Liver (tissue), 9 donors: ENCODE results near the gene VPS13C. TPM values are rescaled to one million over a fixed set of nuclear protein-coding genes. Genes with fewer than 3 reads are reported as not detected.

Source experiments
- DNase-seq: peaks from one replicate; pipeline ENCODE4 v3.0.0-alpha.2; 2017; ENCODE audit warnings: low spot score
- H3K27ac ChIP-seq, 2 donors: one replicate each; pipeline ENCODE4 v1.7.0; 2013; ENCODE audit warnings: inconsistent platforms in 2 of 2, low read length in 2 of 2, control low read depth in 1 of 2, low read depth in 1 of 2, mild to moderate bottlenecking in 1 of 2
- H3K27me3 ChIP-seq, 4 donors: one replicate each; pipeline versions ENCODE4 v1.6.1 to v1.7.0; 2013; ENCODE audit warnings: low read length in 3 of 4, inconsistent platforms in 1 of 4, mild to moderate bottlenecking in 1 of 4, moderate library complexity in 1 of 4; ENCODE audit not compliant: control insufficient read depth in 4 of 4, insufficient read depth in 4 of 4
- H3K36me3 ChIP-seq, 4 donors: one replicate each; pipeline versions ENCODE4 v1.6.1 to v1.7.0; 2013; ENCODE audit warnings: low read length in 3 of 4, mild to moderate bottlenecking in 3 of 4, low read depth in 1 of 4, moderate library complexity in 1 of 4; ENCODE audit not compliant: control insufficient read depth in 4 of 4, insufficient read depth in 3 of 4
- H3K4me1 ChIP-seq, 4 donors: one replicate each; pipeline versions ENCODE4 v1.6.1 to v1.7.0; 2013; ENCODE audit warnings: low read length in 3 of 4, mild to moderate bottlenecking in 3 of 4, moderate library complexity in 1 of 4; ENCODE audit not compliant: control insufficient read depth in 4 of 4, insufficient read depth in 4 of 4
- H3K4me3 ChIP-seq, 3 donors: one replicate each; pipeline versions ENCODE4 v1.6.1 to v1.7.0; 2013; ENCODE audit warnings: low read length in 3 of 3, control low read depth in 1 of 3, low read depth in 1 of 3, mild to moderate bottlenecking in 1 of 3
- H3K9ac ChIP-seq, 2 donors: one replicate each; pipeline ENCODE4 v1.7.0; 2013; ENCODE audit warnings: low read length in 2 of 2, mild to moderate bottlenecking in 2 of 2, moderate library complexity in 2 of 2, control low read depth in 1 of 2, low read depth in 1 of 2
- H3K9me3 ChIP-seq, 4 donors: one replicate each; pipeline versions ENCODE4 v1.6.1 to v1.7.0; 2013; ENCODE audit warnings: low read length in 3 of 4; ENCODE audit not compliant: control insufficient read depth in 4 of 4
- ATF3 ChIP-seq: IDR thresholded peaks from 2 replicates; pipeline ENCODE4 v1.6.1; 2016; ENCODE audit warnings: antibody characterized with exemption
- CTCF ChIP-seq: fragments of 150-350 bp; IDR thresholded peaks from 2 replicates; pipeline ENCODE4 v1.5.1; 2017; ENCODE audit warnings: improper control_type of control experiment, low read depth, low read length; ENCODE audit not compliant: missing input control
- FOXA1 ChIP-seq: IDR thresholded peaks from 2 replicates; pipeline ENCODE4 v1.6.1; 2016; ENCODE audit warnings: antibody characterized with exemption
- FOXA2 ChIP-seq: IDR thresholded peaks from 2 replicates; pipeline ENCODE4 v1.6.1; 2016; ENCODE audit warnings: antibody characterized with exemption
- GABPA ChIP-seq, 2 donors: IDR thresholded peaks in 1 of 2; conservative IDR thresholded peaks in 1 of 2; 2 replicates each; pipeline ENCODE4 v1.6.1; 2016; ENCODE audit warnings: antibody characterized with exemption in 2 of 2, mild to moderate bottlenecking in 1 of 2, moderate library complexity in 1 of 2
- HNF4A ChIP-seq, 2 donors: conservative IDR thresholded peaks; 2 replicates each; pipeline ENCODE4 v1.6.1; 2016; ENCODE audit warnings: antibody characterized with exemption in 2 of 2, mild to moderate bottlenecking in 2 of 2
- HNF4G ChIP-seq: IDR thresholded peaks from 2 replicates; pipeline ENCODE4 v1.6.1; 2016; ENCODE audit warnings: antibody characterized with exemption
- JUND ChIP-seq, 2 donors: IDR thresholded peaks; 2 replicates each; pipeline ENCODE4 v1.6.1; 2016; ENCODE audit warnings: antibody characterized with exemption in 2 of 2
- MAX ChIP-seq: IDR thresholded peaks from 2 replicates; pipeline ENCODE4 v1.6.1; 2016; ENCODE audit warnings: antibody characterized with exemption
- NR2F2 ChIP-seq: IDR thresholded peaks from 2 replicates; pipeline ENCODE4 v1.6.1; 2016; ENCODE audit warnings: antibody characterized with exemption
- RAD21 ChIP-seq, 2 donors: IDR thresholded peaks; 2 replicates each; pipeline ENCODE4 v1.6.1; 2016; ENCODE audit warnings: antibody characterized with exemption in 2 of 2, mild to moderate bottlenecking in 2 of 2
- REST ChIP-seq: IDR thresholded peaks from 2 replicates; pipeline ENCODE4 v1.6.1; 2016; ENCODE audit warnings: antibody characterized with exemption, mild to moderate bottlenecking
- RXRA ChIP-seq, 2 donors: IDR thresholded peaks; 2 replicates each; pipeline ENCODE4 v1.6.1; 2017 to 2018; ENCODE audit warnings: antibody characterized with exemption in 2 of 2, mild to moderate bottlenecking in 1 of 2
- SP1 ChIP-seq: IDR thresholded peaks from 2 replicates; pipeline ENCODE4 v1.6.1; 2018; ENCODE audit warnings: antibody characterized with exemption, mild to moderate bottlenecking
- TAF1 ChIP-seq: conservative IDR thresholded peaks from 2 replicates; pipeline ENCODE4 v1.6.1; 2016; ENCODE audit warnings: antibody characterized with exemption, mild to moderate bottlenecking
- YY1 ChIP-seq: IDR thresholded peaks from 2 replicates; pipeline ENCODE4 v1.6.1; 2016; ENCODE audit warnings: antibody characterized with exemption, mild to moderate bottlenecking
- ZBTB33 ChIP-seq: IDR thresholded peaks from 2 replicates; pipeline ENCODE4 v1.6.1; 2016; ENCODE audit warnings: antibody characterized with exemption
- WGBS: extraction: QIAGEN DNeasy Blood & Tissue Kit; methylation state at CpG from one replicate; pipeline ENCODE4 v1.1.7; 2013; 5-methylcytosine and 5-hydroxymethylcytosine counted together
- polyA plus RNA-seq, 2 donors: library from polyadenylated mRNA; stranded (reverse) in 1 of 2; unstranded in 1 of 2; fragments of 200-250 nt in 1 of 2; fragments of >200 nt in 1 of 2; fragmentation: Nextera tagmentation in 1 of 2; extraction: Ambion mirVana in 1 of 2; gene quantifications; one replicate each; pipeline versions ENCODE4 v1.2.1 to v1.2.3, GENCODE V29; 2013 to 2015
- total RNA-seq, 2 donors: library from RNA; depleted of rRNA; stranded (reverse); fragments of >200 nt; gene quantifications; one replicate each; pipeline ENCODE4 v1.2.3, GENCODE V29; 2014
- donor health status: healthy.
- donor health status: healthy.
- donor health status: healthy.
- donor health status: healthy.
- donor health status: healthy.

The VPS13C gene
- total and polyA plus RNA-seq, 4 donors = 5.4 to 42.0 (median 17.4) TPM

- Histone ChIP-seq H3K4me3 (no peak overlapping the region), H3K36me3 (no peaks in the 10 kb centered on the region), H3K27ac (no peak overlapping the region), H3K9me3 (no peaks in the 10 kb centered on the region), H3K27me3 (no peaks in the 10 kb centered on the region), H3K9ac (no peak overlapping the region), H3K4me1 (peaks cover 0 to 9% (median 2%) of the 10 kb centered on the region in 4 donors)
- WGBS = 76% methylated on average over 12 of the region's 12 CpGs
- no peak for DNase-seq
- TF ChIP-seq HNF4A (conservative IDR thresholded peaks at IDR 0.05) (no peak), ATF3 (no peak), MAX (no peak), RAD21 (IDR thresholded peaks at IDR 0.05) (no peak), HNF4G (no peak), RXRA (IDR thresholded peaks at IDR 0.05) (no peak), FOXA2 (no peak), REST (no peak), SP1 (no peak), GABPA (IDR thresholded peaks at IDR 0.05 in 1 of 2, conservative IDR thresholded peaks at IDR 0.05 in 1 of 2) (no peak), ZBTB33 (no peak), CTCF (no peak), JUND (IDR thresholded peaks at IDR 0.05) (no peak), NR2F2 (no peak), YY1 (no peak), TAF1 (no peak), FOXA1 (no peak)
These were observed 220.2 kb downstream of the VPS13C start for GRCh38 chr15:61840090-61840489.

GRCh38 chr15:61839546-61839945, 220.7 kb downstream of the VPS13C start:
- H3K27ac ChIP-seq = no peak overlapping the region
- no peak overlapping the region for H3K4me3 ChIP-seq
- 85% methylated on average over 8 of the region's 8 CpGs for WGBS
- no peaks in the 10 kb centered on the region for H3K27me3 ChIP-seq
- peaks cover 0 to 5% (median 2%) of the 10 kb centered on the region in 4 donors for H3K4me1 ChIP-seq
- no peak for TF ChIP-seq FOXA2
- H3K9ac ChIP-seq = no peak overlapping the region
- no peaks in the 10 kb centered on the region for H3K36me3 ChIP-seq
- DNase-seq = no peak
- no peaks in the 10 kb centered on the region for H3K9me3 ChIP-seq
